HG03025 (cell line): ENCODE measurements around the gene RBM17.
A peak's percentile ranks its signal among the peaks of the same experiment; 100 is the strongest.
"Not testable (repeated sequence)": the region's sequence is repeated elsewhere in the genome, so short reads cannot be mapped to it uniquely, and the experiment has no call there.

Source experiments
- ATAC-seq: cut with Tn5 transposase; IDR thresholded peaks from one replicate; pipeline ENCODE4 v1.9.1; 2021; ENCODE audit warnings: mild to moderate bottlenecking, moderate library complexity; ENCODE audit not compliant: unreplicated experiment, low FRiP score

The RBM17 gene

DNA sequence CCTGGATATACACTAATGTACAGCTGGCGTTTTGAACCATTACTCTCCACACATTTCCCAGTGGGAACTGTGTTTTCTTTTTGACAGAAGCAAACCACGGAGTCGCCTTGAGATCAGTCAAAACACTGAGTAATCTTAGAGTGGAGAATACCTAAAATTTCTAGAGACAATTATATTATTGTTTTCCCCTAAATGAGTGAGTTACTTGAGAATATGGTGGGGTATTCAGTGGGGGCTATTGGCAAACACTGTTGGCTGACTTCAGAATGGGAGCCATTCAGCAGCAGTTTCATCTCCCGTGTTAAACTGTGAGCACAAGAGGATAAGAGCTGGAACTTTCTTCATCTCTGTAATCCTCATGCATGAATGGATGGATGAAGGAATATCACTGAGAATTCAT is 32.9 kb upstream of the RBM17 start:
- ATAC-seq: no peak

DNA sequence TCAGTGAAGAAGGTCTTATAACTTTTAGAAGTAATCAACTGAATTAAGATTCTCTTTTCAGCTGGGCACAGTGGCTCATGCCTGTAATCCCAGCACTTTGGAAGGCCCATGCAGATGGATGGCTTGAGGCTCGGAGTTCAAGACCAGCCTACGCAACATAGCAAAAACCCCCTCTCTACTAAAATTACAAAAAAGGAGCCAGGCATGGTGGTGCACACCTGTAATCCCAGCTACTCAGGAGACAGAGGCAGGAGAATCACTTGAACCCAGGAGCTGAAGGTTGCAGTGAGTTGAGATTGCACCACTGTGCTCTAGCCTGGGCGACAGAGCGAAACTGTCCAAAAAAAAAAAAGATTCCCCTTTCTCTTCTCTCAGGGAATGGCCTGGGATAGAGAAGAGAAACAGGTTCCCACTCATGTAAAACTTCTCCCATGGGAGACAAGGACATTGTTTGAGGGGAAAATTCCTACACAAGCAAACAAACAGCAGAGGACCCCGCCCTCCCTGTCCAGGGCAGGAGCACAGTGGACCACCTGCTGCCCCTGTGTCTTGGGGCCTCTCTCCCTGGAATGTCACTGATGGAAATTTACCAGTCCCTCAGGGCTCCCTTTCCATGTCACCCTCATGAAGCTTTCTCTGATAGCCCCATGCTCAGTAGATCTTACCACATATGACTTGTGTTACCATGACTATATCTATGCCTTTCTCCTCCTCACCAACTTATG is 32.3 kb upstream of the RBM17 start:
- ATAC-seq: no peak

DNA sequence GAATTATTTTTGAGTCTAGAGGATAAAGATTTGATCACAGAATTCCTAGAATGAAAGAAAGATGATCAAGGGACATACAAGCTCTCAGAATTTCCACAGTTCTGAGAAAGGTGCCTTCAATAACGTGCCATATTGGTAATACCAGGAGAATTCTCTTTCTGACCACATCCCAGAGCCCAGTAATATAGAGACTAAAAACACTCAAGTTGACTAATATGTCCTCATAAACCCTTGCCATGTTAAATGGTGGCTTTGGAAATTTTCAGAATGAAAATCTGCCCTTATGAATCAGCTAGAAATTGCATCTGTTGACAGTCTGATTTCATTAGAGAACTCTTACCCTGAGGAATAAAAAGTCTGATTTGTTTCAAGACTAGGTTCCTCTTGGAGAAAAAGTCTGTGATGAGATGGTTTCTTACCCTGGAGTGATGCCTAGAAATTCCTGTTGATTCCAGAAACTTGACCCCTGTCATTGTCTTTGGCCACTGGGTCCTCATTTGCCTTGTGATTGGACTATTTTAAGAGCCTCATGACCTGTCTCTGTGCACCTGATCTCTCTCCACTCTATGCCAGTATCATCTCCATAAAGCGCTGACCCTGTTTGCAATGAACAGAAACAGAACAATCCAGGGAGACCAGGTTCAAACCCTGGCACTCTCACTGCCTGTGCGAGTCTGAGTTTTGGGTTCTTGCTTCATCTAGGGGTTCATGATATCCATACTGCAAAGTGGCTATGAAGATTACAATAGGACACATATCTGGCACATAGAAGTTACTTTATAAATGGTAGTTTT is 30.0 kb upstream of the RBM17 start:
- no peak for ATAC-seq

DNA sequence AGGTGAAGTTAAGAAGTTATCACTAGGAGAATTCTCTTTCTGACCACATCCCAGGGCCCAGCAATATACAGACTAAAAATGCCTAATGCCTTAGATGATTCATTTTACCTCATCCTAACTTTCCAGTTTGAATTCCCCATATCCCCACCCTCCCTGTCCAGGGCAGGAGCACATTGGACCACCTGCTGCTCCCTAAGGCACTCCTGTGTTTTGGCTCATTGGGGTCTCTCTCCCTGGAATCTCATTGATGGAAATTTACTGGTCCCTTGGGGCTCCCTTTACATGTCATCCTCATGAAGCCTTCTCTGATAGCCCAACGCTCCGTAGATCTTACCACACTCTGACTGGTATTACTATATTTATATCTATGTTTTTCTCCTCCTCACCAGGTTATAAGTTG is 29.3 kb upstream of the RBM17 start:
- ATAC-seq: no peak

DNA sequence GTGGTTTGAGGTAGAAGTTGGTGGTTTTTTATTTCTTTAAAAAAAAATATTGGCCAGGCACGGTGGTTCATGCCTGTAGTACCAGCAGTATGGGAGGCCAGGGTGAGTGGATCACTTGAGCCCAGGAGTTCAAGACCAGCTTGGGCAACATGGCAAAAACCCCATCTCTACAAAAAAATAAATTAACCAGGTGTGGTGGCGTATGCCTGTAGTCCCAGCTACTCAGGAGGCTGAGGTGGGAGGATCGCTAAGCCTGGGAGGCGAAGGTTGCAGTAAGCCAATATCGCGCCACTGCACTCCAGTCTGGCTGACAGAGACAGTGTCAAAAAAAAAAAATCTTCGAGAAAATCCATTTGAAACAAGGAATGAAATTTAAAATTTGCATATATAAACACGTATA is 27.8 kb upstream of the RBM17 start:
- no peak for ATAC-seq

DNA sequence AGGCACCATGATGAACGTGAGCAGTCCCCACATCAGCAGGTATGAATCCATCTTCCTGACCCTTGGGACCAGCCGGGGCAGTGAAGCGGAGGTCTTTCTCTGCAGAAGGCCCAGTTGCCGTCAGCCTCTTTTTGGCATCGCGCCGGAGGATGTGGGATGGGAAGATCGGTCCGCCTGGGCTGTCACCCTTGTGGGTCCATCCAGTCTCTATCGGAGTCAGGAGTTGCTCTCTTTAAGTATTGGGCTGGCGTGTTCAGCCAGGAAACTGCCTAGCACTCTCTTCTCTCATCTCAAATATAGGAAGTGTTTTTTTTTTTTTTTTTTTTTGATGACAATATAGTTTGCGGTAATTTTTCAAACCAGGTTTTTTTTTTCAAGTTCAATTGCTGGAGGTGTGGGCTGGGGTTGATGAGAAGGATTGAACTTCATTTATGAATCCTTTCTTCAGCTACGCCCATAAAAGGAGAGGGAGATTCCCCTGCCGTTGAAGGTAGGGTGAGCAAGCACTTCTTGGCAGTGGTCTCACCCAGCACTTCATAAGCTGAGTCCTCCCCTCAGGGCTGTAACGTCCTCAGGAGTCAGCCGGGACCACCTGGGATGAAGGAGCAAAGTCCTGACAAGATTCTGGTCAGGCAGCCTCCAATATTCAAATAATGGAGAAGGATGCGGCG is 26.6 kb upstream of the RBM17 start, which contains the start of gene IL2RA:
IL2RA (minus strand) TSS at position 267 of the 671 bp plus-strand sequence; CDS start at position 51, 216 bp downstream.
- no peak for ATAC-seq

DNA sequence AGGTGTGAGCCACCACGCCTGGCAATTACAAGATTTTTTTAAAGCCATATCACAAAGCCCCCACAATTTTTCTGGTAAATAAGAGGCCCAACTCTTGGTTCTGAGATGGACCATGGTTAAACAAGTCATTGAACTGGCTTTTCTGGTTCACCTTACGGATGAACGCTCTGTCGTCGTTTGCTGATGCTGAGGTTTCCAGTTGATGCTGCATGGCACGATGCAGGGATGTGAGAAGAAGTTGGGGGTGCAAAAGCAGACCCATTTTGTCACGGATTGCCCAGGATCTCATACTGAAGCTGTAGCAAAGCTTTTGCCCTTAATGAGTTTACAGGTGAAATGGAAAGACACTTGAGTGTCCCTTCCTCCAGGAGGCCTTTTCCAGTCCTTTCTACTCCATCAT is 24.7 kb upstream of the RBM17 start:
- ATAC-seq: no peak

DNA sequence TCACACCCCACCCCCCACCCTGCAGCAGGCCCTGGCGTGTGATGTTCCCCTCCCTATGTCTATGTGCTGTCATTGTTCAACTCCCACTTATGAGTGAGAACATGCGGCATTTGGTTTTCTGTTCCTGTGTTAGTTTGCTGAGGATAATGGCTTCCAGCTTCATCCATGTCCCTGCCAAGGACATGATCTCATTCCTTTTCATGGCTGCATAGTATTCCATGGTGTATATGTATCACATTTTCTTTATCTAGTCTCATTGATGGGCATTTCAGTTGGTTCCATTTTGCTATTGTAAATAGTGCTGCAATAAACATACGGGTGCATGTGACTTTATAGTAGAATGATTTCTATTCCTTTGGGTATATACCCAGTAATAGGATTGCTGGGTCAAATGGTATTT is 24.1 kb upstream of the RBM17 start:
- not testable (repeated sequence) for ATAC-seq

DNA sequence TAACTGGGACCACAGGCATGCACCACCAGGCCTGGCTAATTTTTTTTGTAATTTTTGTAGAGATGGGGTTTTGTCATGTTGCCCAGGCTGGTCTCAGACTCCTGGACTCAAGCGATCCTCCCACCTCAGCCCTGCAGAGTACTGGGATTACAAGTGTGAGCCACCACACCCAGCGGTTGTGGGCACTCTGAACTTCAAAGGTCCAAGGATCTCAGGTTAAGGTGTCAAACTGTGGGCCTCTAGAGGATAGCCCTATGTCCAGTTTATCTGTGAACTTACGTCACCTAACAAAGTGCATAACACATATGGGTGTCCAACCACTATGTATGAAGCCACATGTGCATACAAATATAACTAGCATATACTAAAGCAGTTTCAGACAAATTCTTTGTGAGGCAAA is 23.4 kb upstream of the RBM17 start:
- ATAC-seq: no peak

DNA sequence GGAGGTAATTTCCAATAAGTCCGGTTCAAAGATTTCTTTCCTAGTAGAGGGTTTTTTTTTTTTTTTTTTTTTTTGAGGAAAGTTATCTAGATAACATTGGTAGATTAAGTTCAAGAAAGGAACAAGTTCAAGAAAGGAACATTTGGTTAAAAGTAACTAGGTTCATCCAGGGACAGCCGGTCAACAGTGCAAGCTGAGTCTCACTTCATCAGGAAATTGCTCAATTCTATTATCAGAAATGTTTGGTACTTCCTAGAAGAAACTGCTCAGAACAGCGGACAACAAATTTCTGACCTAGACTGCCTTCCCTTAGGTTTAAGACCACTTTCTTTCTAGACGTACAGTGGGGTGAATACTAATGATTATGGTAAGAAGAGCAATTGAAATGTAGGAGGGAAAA is 23.0 kb upstream of the RBM17 start:
- ATAC-seq: no peak

DNA sequence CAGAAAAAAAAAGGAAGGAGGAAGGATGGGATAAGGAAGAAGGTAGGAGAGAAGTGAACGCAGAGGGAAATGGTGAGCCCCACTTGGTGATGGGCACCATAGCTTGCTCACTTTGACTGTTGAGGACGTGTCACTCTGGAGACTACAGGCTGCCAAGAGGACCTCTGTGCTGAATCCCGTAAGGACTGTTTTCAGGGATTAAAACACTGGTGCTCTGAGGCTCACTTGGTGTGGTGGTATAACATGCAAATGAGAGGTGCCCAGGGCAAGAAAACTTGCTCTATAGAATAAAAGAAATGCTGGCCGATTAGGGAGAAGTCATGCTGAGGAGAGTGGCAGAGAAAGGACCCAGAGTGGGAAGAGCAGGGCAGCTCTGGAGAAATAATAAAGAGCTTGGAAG is 21.4 kb upstream of the RBM17 start:
- no peak for ATAC-seq

DNA sequence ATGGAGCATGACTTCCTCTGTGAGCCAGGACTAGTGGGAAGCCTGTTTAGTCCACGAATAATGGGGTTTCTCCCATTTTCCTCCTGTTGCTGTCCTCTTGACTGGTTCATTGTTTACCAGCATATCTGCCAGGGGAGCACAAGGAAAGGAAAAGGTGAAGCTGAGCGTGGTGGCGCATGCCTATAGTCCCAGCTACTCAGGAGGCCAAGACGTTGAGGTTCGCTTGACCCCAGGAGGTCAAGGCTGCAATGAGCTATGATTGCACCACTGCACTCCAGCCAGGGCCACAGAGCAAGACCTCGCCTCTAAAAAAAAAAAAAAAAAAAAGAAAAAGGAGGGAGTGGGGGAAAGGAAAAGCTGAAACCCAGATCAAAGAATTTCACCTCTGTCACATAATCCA is 20.8 kb upstream of the RBM17 start:
- ATAC-seq: no peak

DNA sequence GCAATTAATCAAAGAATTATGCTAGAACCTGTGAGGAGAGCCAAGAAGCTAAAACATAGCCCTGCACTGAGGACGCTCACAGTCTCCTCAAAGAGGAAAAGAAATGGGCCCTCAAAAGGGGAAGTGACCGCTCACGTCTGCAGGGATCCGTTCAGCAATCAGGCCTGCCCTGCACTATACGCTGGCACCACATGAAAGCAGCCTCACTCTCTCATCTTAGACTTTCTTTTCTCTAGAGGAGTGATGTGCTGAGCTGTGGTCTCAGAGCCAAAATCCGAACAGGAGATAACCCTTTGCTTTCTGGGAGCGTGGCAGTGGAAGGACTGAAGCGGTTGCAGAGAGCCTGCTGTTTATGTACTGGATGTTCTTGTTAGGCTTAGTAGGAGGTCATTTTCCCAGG is 20.4 kb upstream of the RBM17 start:
- ATAC-seq: peak; percentile 47

DNA sequence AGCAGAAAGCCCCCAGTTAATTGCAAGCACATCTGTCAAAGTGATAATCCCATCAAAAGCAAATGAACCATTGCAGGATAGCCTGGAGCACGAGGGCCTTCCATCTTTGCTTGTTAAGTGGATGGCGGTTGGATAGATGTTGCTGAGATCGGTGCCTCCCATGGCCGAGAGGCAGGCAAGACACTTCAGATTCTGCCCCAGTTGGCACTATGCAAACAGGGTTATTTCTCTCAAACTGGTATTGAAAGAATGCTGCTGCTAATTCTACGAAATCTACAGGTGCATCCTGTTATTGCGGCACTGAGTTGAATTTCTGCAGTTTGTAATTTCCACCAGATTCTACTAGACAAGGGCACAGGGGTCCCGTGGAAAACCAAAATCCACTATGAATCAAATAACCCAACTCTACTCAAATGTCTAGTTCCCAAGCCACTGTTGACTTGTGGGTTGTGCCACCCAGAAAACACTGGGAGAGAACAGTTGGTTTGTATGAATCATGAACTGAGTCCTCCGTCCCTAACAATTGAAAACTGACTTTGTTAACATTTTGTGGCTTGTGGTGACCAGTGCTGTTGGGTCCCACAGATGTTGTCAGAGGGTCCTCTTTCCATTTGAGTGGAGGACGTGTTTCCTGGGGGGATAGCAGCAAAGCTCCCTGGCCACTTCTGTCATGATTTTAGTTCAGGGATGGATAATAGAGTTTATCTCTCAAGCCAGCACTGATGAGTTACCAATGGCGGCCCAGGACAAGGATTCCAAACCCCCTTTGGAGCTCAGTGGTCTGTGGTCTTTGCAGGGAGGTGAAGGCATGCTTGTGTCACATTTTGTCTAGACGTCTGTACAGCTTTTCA is 19.5 kb upstream of the RBM17 start:
- no peak for ATAC-seq

DNA sequence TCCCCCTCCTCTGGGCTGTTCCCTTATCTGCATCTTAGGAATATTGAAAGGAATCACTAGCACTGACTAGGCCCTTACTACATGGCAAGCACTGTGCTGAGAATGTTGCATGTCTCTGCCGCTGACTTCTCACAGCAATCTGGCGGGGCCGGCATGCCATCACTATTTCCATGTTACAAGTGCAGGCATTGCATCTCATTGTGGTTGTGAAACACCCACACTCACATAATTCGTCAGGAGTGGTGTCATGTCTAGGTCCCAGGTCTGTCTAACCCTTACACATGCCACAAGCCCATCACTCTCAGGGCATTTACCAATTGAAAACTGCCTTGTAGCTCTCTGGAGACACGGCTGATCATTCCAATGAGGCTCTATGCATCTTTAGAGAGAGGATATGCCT is 18.2 kb upstream of the RBM17 start:
- ATAC-seq: no peak

DNA sequence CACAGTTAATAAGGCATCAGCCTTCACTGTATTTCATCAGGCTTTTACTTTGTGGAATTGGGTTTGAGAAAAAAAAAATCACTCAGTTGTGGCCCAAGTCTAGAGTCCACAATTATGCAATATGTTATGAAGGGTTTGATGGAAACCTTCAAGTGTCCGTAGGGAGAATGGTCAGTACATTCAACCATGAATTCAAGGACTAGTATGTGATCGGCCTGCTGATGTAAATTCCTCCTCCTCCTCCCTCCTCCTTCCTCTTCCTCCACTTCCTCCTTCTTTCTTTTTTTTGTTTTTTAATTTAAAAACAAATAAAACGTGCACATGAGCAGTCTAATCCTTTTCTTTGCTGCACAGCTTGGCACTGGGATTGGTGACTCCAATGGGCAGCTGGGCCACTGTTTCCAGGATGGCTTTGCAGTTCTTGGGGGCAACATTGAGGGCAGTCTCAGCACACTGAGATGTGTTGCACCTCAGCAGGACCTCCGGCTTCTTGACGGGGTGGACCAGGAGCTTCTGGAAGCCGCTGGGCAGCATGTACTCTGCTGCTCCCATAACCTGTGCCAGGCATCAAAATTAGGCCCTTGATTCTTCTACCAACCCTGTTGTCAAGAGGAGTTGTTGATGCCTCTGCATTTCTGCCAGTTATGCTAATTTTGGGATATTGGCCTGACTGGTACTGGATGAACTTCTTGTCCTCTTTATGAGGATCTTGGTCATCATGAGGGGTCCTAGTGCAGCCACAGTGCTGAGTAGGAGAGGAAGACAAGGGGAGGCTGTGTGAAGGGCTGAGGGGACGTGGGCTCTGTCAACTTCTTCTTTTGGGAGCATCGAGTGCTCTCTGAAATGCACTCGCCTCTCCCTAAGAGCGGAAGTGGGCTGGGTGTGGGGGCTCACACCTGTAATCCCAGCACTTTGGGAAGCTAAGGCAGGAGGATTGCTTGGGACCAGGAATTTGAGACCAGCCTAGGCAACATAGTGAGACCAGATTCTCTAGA is 17.4 kb upstream of the RBM17 start:
- no peak for ATAC-seq

DNA sequence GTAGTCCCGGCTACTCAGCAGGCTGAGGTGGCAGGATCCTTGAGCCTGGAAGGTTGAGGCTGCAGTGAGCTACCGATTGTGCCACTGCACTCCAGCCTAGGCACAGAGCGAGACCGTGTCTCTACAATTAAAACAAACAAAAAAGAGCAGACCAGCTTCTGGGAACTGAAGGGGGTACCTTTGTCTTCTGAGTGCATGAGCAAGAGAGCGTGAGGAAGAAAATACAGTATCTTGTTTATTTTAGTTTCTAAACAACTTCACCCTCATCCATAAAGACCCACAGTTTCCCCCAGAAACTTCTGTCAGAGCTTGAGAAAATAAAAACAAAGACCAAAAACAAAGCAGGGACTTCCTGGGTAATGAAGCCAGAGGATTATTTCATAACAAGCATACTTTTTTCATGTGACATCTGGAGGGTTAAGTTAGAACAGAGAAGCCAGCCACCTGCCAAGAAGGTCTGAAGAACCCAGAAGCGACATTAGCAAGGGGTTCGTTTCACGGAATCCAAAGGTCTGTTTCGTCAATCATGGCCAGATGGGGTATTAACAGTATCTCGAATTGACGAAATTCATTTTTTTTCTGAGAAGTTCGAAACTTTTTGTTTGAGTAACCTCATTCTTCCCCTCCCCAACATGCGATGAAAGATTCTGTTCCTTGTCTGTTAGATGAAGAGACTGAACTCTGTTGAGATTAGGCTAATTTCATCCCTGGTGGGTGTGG is 16.5 kb upstream of the RBM17 start:
- ATAC-seq: no peak

DNA sequence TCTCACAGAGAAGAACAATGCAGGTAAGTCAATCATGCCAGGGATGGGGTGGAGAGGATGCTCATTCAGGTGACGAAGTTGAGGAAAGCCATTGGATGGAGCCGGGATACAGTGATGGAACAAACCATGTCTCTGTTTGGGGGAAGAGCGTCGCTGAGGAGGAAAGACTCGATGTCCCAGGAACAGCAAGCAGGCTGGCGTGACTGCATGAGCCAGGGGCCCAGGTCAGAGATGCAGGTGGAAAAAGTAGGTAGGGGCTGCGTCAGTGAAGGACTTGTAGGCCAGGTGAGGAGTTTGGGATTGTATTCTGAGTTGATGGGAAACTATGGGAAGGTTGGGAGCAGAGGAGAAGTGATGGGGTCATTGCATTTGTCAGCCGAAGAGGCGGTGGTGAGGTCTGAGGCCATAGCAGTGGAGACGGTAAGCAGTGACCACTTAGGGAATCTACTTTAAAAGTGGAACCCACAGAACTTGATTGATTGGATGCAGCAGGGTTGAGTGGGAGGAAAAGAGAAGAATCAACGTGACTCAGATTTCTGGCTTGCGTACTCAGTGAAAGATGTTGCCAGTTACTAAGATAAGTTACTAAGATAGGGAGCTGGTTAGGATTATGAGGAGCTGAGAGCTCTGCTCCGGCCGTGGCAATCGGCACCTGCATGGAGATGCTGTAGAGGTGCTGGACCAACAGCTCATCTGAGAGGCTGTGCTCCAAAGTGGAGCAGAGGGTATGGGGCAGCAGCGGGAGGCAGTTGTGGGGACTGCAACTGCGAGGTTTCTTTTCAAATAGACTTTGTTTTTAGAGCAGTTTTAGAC is 14.1 kb upstream of the RBM17 start:
- ATAC-seq: no peak
